Neuron (in vitro differentiated cells): ENCODE data around the gene CPT1A.

ENCODE experiments used
- H2AFZ ChIP-seq: one replicate; pipeline ENCODE4 v1.6.1; 2013; ENCODE audit warnings: low read depth, mild to moderate bottlenecking, inconsistent platforms, low read length, moderate library complexity
- H3K27me3 ChIP-seq: one replicate; pipeline ENCODE4 v1.6.1; 2013; ENCODE audit warnings: low read length; ENCODE audit not compliant: insufficient read depth
- H3K36me3 ChIP-seq: one replicate; pipeline ENCODE4 v1.6.1; 2013; ENCODE audit warnings: low read length; ENCODE audit not compliant: insufficient read depth
- H3K4me1 ChIP-seq: one replicate; pipeline ENCODE4 v1.6.1; 2013; ENCODE audit warnings: low read length; ENCODE audit not compliant: insufficient read depth
- H3K4me3 ChIP-seq: 2 replicates; pipeline ENCODE4 v1.5.1; 2013; ENCODE audit warnings: mild to moderate bottlenecking, low read length, moderate library complexity
- H3K9me3 ChIP-seq: one replicate; pipeline ENCODE4 v1.6.1; 2013; ENCODE audit warnings: low read length

The CPT1A gene

DNA sequence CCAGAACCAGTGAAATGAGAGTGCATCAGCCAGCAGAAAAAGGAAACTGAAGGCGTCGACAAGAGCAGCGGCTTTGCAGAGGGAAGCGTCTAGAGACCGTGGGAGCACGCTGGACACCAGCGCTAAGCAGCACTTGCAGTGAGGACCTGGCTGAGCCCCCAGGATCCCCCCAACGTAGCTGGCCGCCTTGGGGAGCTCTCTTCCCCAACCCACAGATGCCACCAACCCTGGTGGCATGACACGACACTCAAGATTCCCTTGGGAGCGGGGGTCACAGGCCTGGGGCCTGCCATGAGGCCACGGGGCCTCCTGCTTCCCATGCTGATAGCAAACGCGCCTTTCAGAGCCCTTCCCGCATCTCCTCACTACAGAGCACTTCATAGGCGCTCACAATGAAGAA lies 77.0 kb downstream of the CPT1A start:
- Histone ChIP-seq H3K4me3 (no peak overlapping the region), H2AFZ (no peak overlapping the region), H3K27me3 (no peaks in the 10 kb centered on the region), H3K4me1 (no peaks in the 10 kb centered on the region), H3K9me3 (no peaks in the 10 kb centered on the region), H3K36me3 (no peaks in the 10 kb centered on the region)

DNA sequence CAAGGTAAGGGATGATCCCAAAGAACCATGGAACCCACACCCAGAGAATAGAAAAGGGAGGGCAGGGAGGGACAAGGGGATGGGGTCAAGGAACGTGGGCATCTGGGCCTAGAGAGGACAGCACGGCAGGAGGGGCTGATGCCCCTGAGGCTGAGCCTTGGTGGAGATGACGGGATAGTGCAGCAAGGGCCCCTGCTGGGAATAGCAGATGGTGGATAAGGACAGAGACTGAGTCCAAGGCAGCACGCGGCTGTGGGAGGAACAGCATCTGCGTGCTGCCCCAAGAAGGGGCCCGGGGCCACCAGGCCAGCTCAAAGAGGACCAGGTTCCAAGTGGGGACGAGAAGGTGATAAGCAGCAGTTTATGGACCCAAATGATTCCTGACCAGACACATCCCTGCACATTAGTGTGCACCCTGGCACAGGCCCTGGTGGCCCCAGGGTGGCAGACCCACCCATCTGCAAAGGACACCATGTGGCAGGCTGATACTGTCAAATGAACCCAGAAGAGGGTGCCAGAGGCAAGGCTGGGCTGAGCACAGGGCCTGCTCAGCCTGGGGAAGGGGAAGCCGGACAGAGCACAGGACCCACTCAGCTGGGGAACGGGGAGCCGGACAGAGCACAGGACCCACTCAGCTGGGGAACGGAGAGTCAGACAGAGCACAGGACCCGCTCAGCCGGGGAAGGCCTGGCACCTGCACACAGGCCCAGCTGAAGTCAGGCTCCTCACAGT lies 77.6 kb downstream of the CPT1A start:
- Histone ChIP-seq H3K4me3 (no peak overlapping the region), H3K36me3 (no peaks in the 10 kb centered on the region), H3K9me3 (no peaks in the 10 kb centered on the region), H3K27me3 (no peaks in the 10 kb centered on the region), H3K4me1 (no peaks in the 10 kb centered on the region), H2AFZ (no peak overlapping the region)

DNA sequence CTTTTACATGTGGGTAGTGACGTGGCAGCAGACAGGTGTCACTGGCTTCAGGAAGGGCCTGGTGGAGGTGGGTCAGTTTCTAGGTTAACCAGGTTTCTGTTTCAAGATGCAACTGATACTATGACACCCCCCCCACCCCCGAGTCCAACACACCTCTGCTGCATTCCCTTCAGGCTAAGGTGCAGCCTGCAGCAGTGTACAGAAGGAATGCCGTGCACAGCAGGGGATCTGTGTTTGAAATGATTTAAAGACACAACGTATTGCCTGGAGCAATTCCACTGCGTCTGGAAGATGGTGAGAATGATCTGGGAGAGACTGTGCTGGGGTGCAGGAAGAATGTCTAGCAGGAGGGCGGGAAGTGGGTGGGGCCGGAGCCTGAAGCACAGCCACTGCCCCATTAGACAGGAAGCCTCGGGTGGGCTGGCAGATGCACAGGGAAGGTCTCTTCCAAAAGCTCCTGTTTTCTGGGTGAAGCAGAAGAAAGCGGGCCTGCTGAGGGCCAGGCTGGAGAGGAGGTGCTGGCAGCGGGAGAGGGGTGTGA lies 78.5 kb downstream of the CPT1A start:
- Histone ChIP-seq H2AFZ (no peak overlapping the region), H3K36me3 (no peaks in the 10 kb centered on the region), H3K4me3 (no peak overlapping the region), H3K27me3 (no peaks in the 10 kb centered on the region), H3K4me1 (no peaks in the 10 kb centered on the region), H3K9me3 (no peaks in the 10 kb centered on the region)

DNA sequence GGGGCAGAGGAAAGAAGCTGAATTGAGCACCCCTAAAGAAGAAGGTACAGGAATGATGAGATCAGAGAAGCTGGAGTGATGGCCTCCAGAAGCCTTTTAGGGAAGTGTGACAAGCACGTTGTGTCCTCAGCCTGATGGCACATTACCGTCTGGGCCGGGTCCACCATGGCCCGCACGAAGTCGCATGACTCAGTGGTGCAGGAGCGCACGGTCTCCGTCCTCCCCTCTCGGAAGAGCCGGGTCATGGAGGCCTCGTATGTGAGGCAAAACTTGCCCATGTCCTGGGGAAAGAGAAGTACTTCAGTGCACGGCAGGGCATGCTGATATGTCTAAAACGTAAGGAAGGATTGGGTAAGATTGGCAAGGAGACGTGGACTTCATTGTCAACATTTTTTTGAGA lies 79.2 kb downstream of the CPT1A start:
- no peaks in the 10 kb centered on the region for H3K9me3 ChIP-seq
- no peaks in the 10 kb centered on the region for H3K4me1 ChIP-seq
- no peak overlapping the region for H2AFZ ChIP-seq
- no peaks in the 10 kb centered on the region for H3K36me3 ChIP-seq
- no peak overlapping the region for H3K4me3 ChIP-seq
- no peaks in the 10 kb centered on the region for H3K27me3 ChIP-seq

DNA sequence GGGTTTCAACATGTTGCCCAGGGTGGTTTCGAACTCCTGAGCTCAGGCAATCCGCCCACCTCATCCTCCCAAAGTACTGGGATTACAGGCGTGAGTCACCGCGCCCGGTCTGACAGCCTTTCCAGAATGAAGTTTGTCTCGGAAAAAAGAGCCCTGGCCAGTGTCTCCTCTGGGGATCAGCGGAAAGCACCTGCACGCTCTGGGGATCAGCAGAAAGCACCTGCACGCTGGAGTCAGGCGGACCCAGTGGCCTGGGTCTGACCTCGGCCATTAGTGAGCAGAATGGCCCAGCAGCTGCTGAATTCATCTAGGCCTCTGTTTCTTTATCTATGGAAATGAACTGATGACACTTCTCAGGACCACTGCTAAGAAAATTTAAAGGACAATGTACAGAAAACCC lies 79.9 kb downstream of the CPT1A start:
- Histone ChIP-seq H2AFZ (no peak overlapping the region), H3K4me1 (no peaks in the 10 kb centered on the region), H3K9me3 (no peaks in the 10 kb centered on the region), H3K27me3 (no peaks in the 10 kb centered on the region), H3K36me3 (no peaks in the 10 kb centered on the region), H3K4me3 (no peak overlapping the region)

DNA sequence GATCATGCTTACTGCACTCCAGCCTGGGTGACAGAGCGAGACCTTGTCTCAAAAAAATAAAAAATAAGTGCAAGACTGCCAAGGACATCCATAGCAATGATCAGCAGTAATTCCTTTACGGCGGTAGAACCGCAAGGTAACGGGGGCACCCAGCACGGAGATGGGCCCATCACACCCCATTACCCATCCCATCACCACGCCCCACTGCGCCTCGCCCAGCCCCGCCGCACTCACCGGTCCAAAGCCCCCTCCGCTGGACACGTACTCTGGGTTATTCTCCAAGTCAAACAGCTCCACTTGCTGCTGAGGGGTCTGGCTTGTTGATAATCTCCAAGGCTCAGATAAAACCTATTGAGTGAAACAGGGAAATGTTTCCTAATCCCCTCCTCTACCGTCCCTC lies 81.7 kb downstream of the CPT1A start:
- Histone ChIP-seq H3K4me3 (no peak overlapping the region), H3K36me3 (no peaks in the 10 kb centered on the region), H3K9me3 (no peaks in the 10 kb centered on the region), H3K27me3 (no peaks in the 10 kb centered on the region), H3K4me1 (no peaks in the 10 kb centered on the region), H2AFZ (no peak overlapping the region)

DNA sequence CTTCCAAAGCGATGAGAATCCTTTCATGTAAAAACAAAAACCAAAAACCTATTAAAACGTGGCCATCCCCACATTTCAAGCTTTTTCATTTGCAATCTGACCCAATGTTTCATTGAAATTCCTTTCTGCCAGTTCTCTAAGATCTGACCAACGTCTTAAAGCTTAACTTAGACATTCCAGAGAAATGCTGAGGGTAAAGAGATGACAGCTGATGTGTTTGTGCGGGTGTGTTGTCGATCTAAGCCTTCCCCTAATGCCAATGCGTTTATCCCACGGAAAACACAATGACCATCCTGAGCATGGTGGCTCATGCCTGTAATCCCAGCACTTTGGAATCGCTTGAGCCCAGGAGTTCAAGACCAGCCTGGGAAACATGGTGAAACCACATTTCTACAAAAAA lies 84.0 kb downstream of the CPT1A start:
- Histone ChIP-seq H3K4me3 (no peak overlapping the region), H3K27me3 (no peaks in the 10 kb centered on the region), H2AFZ (no peak overlapping the region), H3K36me3 (no peaks in the 10 kb centered on the region), H3K9me3 (no peaks in the 10 kb centered on the region), H3K4me1 (no peaks in the 10 kb centered on the region)

DNA sequence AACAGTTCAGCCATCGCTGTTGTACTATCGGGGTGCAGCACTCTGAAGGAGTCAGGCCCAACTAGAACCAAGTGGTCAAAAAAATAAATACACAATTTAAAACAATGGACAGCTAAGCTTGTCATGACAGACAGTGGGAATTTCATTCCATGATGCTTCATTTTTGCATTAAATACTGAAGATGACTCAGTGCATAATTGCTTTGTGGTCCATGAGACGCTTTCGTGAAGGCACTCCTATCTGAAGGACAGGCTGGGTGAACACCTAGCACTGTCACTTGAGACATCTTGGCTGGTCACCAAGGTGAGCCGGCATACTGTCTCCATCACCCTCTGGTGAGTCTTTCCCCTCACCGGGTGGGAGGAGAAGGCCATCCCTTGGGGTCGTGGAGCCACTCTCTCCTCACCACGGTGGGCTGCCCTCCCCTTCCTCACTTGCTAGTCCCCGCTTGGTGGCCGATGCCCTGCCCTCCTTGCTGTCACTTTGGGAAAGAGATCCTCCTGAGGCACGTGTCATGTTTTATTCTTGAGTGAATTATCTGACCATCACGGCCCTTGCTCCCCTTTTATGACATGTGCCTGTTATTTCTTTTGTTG lies 85.4 kb downstream of the CPT1A start:
- Histone ChIP-seq H3K4me1 (no peaks in the 10 kb centered on the region), H3K9me3 (no peaks in the 10 kb centered on the region), H3K36me3 (no peaks in the 10 kb centered on the region), H3K27me3 (no peaks in the 10 kb centered on the region), H2AFZ (no peak overlapping the region), H3K4me3 (no peak overlapping the region)

DNA sequence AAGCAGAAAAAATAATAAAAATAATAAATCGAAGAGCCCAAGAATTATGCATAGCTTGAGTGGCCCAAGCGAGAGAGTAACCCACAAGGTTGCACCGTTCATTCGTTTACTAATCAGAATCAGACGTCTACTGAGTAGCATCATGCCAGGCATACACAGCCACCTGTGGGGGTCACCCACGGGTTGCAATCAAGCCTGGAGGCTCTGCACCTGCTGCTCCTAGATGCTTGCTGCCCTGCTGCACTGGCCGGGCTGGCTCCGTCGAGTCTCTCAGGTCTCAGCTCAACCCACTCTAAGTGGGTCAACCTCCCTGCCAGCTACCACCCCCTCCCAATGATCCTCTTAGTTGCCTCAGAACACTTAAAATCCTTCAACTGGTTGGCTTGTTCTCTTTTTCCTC lies 88.4 kb downstream of the CPT1A start:
- Histone ChIP-seq H3K27me3 (no peaks in the 10 kb centered on the region), H2AFZ (no peak overlapping the region), H3K36me3 (no peaks in the 10 kb centered on the region), H3K9me3 (no peaks in the 10 kb centered on the region), H3K4me3 (no peak overlapping the region), H3K4me1 (peaks cover 9% of the 10 kb centered on the region)

DNA sequence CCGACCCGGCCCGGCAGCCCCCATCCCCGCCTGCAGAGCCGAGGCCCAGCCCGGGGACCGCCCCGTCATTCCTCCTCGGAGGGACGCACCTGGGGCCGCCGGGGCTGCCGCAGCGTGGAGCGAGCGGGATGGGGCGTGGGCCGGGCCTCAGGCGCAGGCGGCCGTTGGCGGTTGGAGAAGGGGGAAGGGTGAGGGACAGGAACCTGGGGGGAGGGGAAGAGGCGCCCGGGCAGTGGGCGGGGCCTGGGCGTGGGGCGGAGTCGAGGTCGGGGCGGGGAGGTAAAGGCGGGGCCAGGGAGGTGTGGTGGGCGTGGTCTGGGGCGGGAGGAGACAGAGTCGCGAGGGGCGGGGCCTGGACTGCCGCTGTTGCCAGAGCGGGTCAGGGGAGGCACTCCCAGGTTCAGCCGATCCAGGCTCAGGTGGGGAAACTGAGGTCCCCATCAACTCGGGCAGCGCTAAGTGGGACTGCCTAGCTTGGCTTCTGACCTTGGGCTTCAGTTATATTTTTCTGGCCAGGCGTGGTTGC lies 90.3 kb downstream of the CPT1A start, which contains the start of gene TESMIN:
TSS of gene TESMIN (minus strand) at position 190 of the 526 bp plus-strand sequence. CDS start 860 bp downstream, outside the sequence.
- Histone ChIP-seq H3K27me3 (no peaks in the 10 kb centered on the region), H3K4me3 (no peak within 1 kb of the TSS), H3K9me3 (no peaks in the 10 kb centered on the region), H2AFZ (no peak within 1 kb of the TSS), H3K36me3 (no peaks in the 10 kb centered on the region), H3K4me1 (peaks cover 9% of the 10 kb centered on the region)

DNA sequence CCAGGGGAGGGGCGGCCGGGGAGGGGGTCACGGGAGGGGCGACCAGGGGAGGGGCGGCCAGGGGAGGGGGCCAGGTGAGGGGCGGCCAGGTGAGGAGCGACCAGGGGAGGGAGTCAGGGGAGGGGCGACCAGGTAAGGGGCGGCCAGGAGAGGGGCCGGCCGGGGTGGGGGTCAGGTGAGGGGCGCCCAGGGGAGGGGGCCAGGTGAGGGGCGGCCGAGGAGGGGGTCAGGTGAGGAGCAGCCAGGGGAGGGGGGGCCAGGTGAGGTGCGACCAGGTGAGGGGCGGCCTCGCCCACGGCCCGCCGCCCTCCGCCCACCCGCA lies 90.8 kb downstream of the CPT1A start:
- H3K4me1 ChIP-seq, result peaks cover 9% of the 10 kb centered on the region
- H3K36me3 ChIP-seq, result no peaks in the 10 kb centered on the region
- H3K9me3 ChIP-seq, result no peaks in the 10 kb centered on the region
- H2AFZ ChIP-seq, result no peak overlapping the region
- no peaks in the 10 kb centered on the region for H3K27me3 ChIP-seq
- H3K4me3 ChIP-seq, result no peak overlapping the region

DNA sequence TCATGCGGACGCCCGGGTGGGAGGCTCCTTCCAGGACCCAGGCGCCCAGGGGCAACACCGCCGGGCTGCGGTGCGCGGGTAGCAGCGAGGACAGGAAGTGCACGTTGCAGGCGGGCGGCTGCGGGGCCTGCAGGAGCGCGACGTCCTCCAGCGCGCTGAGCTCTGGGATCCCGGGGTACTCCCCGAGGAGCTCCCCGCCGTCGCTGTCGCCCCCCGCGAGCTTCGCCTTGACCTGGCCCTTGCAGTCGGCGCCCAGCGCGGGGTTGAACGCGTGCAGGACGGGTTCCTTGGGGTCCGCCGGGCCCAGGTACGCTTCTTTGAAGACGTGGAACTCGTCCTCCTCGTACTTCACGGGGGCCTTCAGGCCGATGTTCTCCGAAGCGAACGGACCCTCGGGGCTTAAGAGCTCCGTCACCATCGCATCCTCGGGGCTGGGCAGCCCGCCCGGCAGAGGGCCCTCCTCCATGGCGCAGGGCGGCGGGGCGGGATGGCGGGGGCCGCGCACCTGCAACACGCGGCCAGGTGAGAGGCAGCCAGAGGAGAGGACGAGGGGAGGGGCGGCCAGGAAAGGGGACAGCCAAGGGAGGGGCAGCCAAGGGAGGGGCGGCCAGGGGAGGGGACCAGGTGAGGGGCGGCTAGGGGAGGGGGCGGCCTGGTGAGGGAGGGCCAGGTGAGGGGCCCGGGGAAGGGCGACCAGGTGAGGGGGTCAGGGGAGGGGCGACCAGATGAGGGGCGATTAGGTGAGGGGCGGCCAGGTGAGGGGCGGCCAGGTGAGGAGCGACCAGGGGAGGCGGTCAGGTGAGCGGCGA lies 91.3 kb downstream of the CPT1A start:
- Histone ChIP-seq H3K27me3 (no peaks in the 10 kb centered on the region), H3K4me1 (peaks cover 9% of the 10 kb centered on the region), H3K36me3 (no peaks in the 10 kb centered on the region), H2AFZ (no peak overlapping the region), H3K4me3 (no peak overlapping the region), H3K9me3 (no peaks in the 10 kb centered on the region)
